GOT3 (cell line): ENCODE results near the gene CCDC86.

ENCODE experiments used
- DNase-seq: peaks from one replicate; lab custom pipeline; 2025; ENCODE audit warnings: mixed read lengths; lab: John Stamatoyannopoulos, UW

Gene CCDC86

DNA sequence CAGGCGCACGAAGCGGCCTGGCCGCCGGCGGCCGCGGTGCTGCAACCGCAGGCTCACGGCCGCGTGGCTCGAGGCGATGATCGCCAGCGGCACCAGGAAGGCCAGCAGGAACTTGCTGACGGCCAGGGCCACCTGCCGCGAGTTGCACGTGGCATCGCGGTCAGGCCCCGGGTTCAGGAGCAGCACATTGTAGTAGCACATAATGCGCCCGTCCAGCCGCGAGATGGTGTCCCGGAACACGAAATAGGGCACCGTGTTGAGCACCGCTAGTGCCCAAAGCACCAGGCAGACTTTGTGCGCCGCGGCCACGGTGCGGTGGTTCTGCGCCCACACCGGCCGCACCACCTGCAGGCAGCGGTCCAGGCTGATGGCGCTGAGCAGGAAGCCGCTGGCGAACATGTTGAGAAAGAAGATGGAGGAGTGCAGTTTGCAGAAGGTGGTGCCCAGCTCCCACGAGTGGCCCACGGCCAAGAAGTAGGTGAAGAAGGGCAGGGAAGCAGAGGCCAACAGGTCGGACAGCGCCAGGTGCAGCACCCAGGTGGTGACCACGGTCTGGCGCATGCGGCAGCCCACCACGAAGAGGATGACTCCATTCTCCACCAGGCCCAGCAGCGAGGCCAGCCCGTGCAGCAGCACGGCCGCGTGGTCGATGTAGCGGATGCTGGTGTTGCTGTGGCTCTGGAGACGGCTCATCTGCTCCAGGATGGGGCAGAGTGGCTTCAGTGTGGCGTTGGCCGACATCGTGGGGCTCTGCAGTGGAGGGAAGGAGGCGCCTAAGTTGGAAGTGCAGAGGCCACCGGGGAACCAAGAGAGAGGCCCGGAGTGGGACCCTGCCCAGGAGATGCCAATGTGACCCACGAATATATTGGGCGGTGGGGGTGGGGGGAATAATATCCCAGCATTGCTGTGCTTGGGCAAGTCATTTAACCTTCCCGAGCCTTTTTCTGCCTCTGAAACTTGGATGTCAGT lies 11.4 kb downstream of the CCDC86 start:
- no peak for DNase-seq

- no peak for DNase-seq
Measured at GRCh38 chr11:60854140-60854846, 12.4 kb downstream of the CCDC86 start.

DNA sequence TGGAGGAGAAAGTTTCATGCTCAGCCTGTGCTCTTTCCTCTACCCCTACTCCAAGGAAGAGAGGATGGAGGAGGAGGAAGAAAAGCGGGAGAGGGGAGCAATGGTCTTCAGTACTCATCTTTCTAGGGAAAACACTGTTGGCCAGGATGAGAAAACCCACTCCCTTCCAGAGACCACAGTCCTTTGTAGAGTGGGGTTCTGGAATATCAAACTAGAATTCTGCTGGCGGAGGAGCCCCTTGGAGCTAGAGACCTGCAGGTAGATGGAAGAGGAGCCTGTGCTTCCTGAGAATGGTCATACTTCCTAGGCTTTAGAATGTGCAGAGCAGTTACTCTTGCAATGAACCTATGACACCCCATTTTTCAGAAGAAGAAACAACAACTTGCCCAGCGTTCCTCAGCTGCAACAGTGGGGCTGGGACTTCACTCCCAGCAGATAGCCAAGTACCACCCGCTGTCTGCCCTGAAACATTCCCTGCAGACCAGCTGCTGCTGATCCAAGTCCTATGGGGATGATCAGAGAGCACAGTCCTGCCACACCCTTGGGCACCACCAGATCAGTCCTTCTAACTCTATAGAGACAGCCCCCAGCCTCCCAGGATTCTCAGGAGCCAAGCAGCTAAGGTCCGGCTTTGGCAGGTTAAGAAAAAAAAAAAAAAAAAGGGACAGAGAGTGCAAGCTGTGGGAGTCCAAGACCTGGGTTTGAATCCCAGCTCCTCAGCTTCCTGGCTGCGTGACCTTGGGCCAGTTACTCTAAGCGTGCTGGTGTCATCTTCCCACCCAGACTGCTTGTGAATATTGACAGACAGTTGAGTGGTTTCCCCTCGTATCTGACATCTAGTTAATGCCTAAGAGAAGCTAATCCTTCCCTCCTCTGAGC lies 13.2 kb downstream of the CCDC86 start:
- DNase-seq, result no peak

- no peak for DNase-seq
Measured at GRCh38 chr11:60855726-60856633, 14.1 kb downstream of the CCDC86 start, which contains the start of gene PTGDR2. PTGDR2 (minus strand) TSS chr11:60855950; CDS start chr11:60853722, 2,228 bp downstream.

GRCh38 chr11:60857378-60858232 lies 15.7 kb downstream of the CCDC86 start:
- DNase-seq, result no peak

- no peak for DNase-seq
Measured at GRCh38 chr11:60858236-60858635, 16.3 kb downstream of the CCDC86 start.

- no peak for DNase-seq
Measured at GRCh38 chr11:60858731-60859464, 17.0 kb downstream of the CCDC86 start.

GRCh38 chr11:60859616-60860250 lies 17.8 kb downstream of the CCDC86 start:
- DNase-seq, result no peak

GRCh38 chr11:60860943-60861342 lies 19.0 kb downstream of the CCDC86 start:
- no peak for DNase-seq

GRCh38 chr11:60862171-60862570 lies 20.3 kb downstream of the CCDC86 start:
- DNase-seq, result no peak

GRCh38 chr11:60863550-60864521 lies 21.9 kb downstream of the CCDC86 start:
- no peak for DNase-seq

GRCh38 chr11:60864856-60865513 lies 23.1 kb downstream of the CCDC86 start:
- no peak for DNase-seq

DNA sequence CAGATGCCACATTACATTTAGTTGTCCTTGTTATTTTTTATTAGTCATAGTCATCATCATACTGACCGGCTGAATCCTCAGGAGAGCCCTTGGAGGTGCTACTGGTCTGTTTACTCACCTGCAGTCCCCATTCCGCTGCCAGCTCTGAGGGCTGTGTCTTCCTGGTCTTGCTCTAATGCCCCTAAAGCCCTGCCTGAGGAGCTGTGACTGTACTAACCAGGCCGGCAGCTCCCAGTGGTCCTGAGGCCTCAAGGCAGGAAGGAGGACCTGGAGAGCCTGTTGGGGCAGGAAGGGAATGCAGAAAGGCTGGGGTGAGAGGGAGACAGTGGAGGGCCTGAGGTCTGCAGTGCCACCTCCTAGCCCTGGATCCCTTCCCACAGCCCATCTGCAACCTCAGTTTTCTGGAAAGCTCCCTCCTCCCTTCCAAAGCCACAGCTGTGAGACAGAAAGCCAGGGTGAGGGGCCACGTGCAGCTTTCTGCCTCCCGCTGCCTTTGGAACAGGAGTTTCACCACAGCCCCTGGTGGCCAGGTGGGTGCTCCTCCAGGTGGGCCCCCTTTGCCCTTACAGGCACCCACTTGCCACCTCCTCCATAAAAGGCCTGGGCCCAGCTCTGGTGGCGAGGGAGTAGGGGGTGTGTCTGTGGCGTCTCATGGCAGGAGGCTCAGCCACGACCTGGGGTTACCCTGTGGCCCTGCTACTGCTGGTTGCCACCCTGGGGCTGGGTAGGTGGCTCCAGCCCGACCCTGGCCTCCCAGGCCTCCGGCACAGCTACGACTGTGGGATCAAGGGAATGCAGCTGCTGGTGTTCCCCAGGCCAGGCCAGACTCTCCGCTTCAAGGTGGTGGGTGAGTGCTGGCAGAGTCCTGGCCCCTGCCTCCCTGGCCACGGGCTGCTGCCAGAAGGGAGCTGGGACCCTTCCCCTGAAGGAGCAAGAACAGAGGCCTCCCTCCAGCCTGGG lies 25.3 kb downstream of the CCDC86 start, which contains the start of gene ZP1:
TSS of gene ZP1 (plus strand) at position 632 of the 960 bp plus-strand sequence. CDS start at position 652, 20 bp downstream.
- no peak for DNase-seq

GRCh38 chr11:60867871-60868681 lies 26.2 kb downstream of the CCDC86 start:
- DNase-seq, result no peak
